Measurements from ENCODE around the gene MPND.

MPND gene

DNA sequence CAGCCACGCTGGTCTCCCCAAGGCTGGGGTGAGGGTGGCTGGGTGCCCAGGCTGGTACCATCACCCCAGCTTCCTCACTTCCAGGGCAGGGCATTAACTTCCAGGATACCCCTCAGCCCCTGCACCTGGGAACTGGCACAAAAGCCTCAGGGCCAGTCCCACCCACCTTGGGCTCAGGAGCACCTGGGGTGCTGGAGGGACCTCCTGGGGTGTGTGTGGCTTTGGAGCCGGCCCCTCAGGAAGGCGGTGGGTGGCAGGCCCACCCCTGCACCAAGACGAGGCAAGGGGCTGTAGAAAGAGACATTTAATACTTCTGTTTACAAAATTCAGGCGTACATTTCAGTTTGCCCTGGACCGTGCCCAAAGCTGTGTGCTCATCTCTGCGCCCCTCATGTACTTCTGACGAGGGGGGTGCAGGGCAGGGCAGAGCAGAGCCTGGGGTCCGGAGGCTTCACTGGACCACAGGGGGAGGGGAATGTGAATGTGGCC, 16.8 kb downstream of the MPND start:
- peak overlapping the region; percentile 32 for H3K27ac ChIP-seq
- TF ChIP-seq, protein P1, sequence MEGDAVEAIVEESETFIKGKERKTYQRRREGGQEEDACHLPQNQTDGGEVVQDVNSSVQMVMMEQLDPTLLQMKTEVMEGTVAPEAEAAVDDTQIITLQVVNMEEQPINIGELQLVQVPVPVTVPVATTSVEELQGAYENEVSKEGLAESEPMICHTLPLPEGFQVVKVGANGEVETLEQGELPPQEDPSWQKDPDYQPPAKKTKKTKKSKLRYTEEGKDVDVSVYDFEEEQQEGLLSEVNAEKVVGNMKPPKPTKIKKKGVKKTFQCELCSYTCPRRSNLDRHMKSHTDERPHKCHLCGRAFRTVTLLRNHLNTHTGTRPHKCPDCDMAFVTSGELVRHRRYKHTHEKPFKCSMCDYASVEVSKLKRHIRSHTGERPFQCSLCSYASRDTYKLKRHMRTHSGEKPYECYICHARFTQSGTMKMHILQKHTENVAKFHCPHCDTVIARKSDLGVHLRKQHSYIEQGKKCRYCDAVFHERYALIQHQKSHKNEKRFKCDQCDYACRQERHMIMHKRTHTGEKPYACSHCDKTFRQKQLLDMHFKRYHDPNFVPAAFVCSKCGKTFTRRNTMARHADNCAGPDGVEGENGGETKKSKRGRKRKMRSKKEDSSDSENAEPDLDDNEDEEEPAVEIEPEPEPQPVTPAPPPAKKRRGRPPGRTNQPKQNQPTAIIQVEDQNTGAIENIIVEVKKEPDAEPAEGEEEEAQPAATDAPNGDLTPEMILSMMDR (IDR thresholded peaks at IDR 0.05) = no peak
- no peak for TF ChIP-seq ZFX (IDR thresholded peaks at IDR 0.05; ENCODE audit: borderline replicate concordance)

DNA sequence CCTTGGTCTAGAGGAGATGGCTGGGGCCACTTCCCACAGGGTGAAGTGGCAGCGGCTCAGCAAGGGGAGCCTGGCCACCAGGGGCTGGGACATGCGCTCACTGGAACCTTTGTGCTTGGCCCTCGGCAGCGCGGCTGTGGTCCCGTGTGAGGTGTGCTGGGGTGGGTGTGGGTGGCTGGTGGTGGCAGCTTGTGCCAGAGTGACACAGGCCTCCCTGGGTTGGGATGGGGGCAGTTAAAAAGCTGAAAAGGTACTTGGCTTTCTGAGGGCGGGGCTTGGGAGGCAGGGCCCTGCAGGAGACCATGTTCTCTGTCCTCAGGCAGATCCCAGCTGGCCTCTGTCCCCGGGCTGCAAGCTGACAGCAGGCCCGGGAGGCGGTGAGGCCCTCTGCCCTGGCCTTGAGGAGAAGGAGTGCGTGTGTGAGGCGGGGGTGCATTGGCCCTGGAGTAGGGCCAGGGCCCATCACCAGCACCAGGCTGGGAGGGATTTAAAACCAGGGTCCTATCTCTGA, 17.3 kb downstream of the MPND start:
- TF ChIP-seq ZFX (IDR thresholded peaks at IDR 0.05; ENCODE audit: borderline replicate concordance) = no peak
- TF ChIP-seq, protein P1 (IDR thresholded peaks at IDR 0.05) = no peak
- H3K27ac ChIP-seq = peak overlapping the region; percentile 32; the same call in 1 of the 2 replicates

DNA sequence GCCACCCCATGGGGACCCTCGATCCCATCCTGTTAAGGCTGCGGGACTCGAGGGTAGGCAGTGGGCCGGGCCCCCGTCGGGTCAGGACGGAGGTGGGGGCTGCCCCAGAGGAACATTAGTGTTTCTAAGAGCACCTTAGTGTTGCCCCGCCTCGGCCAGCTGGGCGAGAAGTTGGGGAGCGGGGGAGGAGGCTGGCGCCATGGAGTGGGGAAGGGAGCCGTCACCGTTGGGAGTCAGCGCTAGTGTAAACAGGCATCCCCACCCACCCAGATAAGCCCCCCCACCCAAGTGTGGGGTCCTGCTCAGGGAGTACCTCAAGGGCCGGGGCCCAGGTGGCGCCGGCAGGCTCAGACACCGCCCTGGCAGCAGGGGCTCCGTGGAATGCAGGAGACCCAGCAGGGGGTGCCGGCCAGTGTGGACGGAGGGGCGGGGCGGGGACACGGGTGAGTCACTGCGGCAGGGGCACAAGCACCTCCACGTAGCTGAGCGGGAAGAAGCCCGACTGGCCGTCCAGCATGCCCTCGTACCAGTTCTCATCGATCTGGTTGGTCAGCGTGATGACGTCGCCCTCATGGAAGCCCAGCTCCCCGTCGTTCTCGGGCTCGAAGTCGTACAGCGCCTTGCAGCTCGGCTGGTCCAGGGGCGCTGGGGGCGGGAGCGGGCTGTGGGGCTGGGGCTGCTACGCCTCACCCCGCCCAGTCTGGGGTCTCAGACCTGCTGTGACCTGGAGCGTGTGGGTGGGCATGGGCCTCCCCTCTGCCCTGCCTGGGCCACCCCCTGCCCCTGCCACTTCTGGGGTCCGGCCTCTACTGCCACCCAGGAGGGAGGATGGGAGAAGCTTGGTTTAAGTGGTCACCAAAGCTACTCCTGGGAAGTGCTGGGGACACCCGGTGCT, 18.0 kb downstream of the MPND start:
- peak overlapping the region; percentile 32; the same call in 1 of the 2 replicates for H3K27ac ChIP-seq
- TF ChIP-seq, protein P1 (IDR thresholded peaks at IDR 0.05) = no peak
- TF ChIP-seq ZFX (IDR thresholded peaks at IDR 0.05; ENCODE audit: borderline replicate concordance) = no peak

DNA sequence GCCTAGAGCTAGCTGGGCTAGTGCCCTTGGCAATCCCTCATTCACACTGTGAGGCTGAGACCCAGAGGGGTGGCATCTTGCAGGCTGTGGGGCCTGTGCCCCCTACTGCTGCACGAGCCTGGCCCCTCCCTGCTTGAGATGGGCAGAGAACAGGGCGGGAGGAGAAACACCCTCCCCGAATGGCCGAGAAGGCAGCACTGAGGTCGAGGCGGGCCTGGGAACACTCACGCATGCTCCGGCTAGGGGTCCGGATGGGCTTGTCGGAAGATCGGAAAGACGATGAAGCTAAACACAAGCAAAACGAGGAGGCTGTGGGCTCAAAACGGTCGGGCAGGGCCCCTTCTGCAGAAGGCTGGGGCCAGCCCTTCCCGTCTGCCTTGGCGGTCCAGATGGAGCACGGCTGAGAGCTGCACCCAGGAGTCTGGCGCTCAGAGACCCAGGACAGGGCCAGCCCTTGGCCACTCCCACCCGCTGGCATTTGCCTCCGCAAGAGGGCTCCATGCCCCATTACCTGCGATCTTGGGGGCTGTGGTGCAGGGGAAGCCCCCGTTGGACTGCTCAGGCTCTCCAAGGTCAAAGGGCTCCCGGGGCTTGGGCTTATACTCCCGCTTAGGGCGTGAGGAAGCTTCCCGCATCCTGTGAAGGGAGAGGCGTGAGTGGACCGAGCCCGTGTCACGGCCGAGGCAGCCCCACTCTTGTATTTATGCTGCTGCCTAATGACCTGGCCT, 18.9 kb downstream of the MPND start:
- TF ChIP-seq ZFX (IDR thresholded peaks at IDR 0.05; ENCODE audit: borderline replicate concordance) = no peak
- TF ChIP-seq, protein P1 (IDR thresholded peaks at IDR 0.05) = no peak
- 0 out of 2 replicates have a peak overlapping the region, but pooled peaks have one; percentile 15 for H3K27ac ChIP-seq

DNA sequence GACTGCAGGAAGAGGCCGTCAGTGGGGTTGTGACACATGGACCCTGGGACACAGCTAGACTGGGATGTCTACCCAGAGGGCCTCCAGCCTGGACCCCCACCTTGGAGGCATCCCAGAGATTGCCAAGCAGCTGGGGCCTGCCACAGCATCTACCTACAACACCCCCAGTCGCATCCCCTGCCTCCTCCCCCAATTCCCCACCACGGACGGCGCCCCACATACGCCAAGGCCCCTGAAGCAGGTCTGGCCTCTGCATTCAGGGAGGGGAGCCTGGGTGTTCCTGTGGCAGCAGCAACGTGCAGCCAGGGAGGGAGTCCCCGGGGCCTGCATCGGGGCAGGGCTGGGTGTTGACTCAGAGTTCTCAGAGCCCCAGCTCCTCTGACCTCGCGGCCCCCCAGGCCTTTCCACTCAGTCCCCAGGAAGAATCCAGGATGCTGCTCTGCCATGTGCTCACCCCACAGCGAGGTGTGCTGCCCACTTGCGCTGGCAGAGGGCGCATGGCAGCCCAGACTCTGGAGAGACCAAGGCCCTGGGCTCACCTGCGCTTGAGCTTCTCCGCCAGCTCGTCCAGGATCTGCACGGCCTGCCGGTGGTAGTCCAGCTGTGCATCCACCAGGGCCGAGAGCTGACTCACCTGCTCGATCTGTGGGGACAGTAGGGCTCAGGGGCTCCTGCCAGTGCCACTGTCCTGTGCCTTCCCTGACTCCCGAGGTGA, 19.6 kb downstream of the MPND start:
- 0 out of 2 replicates have a peak overlapping the region, but pooled peaks have one; percentile 15 for H3K27ac ChIP-seq
- TF ChIP-seq ZFX (IDR thresholded peaks at IDR 0.05; ENCODE audit: borderline replicate concordance) = no peak
- TF ChIP-seq, protein P1 (IDR thresholded peaks at IDR 0.05) = peak; percentile 14; the same call in 1 of the 2 replicates

DNA sequence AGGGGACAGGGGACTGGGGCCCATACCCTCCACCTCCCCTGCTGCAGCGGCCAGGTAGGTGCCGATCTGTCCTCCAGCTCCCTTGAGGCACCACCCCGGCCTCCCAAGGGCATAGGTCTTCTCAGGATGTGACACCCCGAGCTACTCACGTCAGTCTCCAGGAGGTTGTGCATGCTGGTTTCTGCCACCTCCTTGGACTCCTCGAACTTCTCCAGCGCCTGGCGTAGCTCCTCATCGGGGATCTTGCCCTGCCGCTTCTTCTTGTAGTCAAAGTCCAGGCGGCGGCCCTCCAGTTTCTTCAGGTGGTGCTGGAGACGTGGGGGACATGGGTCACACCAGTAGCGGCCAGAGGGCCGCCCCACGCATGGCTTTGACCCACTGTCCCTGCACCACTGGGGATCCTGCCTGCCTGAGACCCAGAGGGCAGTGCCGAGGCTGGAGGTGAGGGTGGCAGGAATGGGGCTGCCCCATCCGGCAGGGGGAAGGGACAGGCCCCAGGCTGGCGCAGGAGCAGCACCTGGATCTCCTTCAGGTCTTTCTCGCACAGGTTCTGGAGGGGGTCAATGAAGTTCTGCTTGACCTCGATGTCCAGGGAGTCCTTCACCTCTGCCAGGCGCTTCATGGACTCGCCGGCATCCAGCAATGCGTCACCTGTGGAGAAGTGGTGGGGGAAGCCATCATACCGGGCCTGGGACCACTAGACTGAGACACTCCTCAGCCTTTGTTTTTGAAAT, 20.4 kb downstream of the MPND start:
- 0 out of 2 replicates have a peak overlapping the region, but pooled peaks have one; percentile 15 for H3K27ac ChIP-seq
- TF ChIP-seq, protein P1 (IDR thresholded peaks at IDR 0.05) = no peak
- no peak for TF ChIP-seq ZFX (IDR thresholded peaks at IDR 0.05; ENCODE audit: borderline replicate concordance)

All from 22Rv1 (cell line).